NOMO-1 (cell line): ENCODE data around the gene ZFP2.

ENCODE experiments used
- DNase-seq, 2 experiments: peaks; one replicate each; lab custom pipeline; 2025; ENCODE audit not compliant: unreplicated experiment in 2 of 2; lab: John Stamatoyannopoulos, UW

The ZFP2 gene

GRCh38 chr5:178965465-178966055 is 69.8 kb downstream of the ZFP2 start:
- no peak for DNase-seq

DNA sequence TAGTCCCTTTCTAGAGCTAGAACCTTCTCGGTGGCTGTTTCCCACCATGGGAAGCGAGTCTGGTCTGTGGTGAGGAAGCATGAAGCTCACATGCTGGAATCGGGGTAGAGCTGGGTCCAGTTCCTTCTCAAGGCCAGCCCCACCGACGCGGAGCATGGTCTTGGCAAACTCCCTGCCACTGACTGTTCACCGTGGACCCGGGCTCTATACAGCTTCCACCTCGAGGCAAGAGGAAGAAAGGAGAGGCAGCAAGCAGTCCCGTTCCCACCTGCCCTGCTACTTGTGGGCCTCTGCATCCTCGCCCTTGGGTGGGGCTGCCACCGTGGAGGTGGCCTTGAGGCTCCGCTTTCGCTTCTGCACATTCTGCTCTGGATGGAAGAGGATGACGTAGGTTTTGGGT is 85.7 kb downstream of the ZFP2 start:
- no peak for DNase-seq
